Esophagus muscularis mucosa (tissue), 4 donors: ENCODE measurements around the gene PHF23.

ENCODE experiments used
- EP300 ChIP-seq: sonication (generic); formaldehyde crosslinking; IDR thresholded peaks from one replicate; pipeline ENCODE4 v1.6.1; 2017; ENCODE audit warnings: antibody characterized with exemption
- POLR2A ChIP-seq: fragments of 450-650 bp; IDR thresholded peaks from one replicate; pipeline ENCODE4 v1.6.1; 2017; ENCODE audit warnings: antibody characterized with exemption, moderate library complexity, mild to moderate bottlenecking, low read depth
- TF ChIP-seq, protein P1 (sequence below), 3 experiments: fragments of 200-600 bp in 2 of 3; fragments of 450-650 bp in 1 of 3; sonication (generic) in 2 of 3; IDR thresholded peaks; one replicate each; pipeline ENCODE4 v1.5.1; 2017 to 2019; ENCODE audit warnings: antibody characterized with exemption in 3 of 3, mild to moderate bottlenecking in 2 of 3, moderate library complexity in 1 of 3

DNA sequence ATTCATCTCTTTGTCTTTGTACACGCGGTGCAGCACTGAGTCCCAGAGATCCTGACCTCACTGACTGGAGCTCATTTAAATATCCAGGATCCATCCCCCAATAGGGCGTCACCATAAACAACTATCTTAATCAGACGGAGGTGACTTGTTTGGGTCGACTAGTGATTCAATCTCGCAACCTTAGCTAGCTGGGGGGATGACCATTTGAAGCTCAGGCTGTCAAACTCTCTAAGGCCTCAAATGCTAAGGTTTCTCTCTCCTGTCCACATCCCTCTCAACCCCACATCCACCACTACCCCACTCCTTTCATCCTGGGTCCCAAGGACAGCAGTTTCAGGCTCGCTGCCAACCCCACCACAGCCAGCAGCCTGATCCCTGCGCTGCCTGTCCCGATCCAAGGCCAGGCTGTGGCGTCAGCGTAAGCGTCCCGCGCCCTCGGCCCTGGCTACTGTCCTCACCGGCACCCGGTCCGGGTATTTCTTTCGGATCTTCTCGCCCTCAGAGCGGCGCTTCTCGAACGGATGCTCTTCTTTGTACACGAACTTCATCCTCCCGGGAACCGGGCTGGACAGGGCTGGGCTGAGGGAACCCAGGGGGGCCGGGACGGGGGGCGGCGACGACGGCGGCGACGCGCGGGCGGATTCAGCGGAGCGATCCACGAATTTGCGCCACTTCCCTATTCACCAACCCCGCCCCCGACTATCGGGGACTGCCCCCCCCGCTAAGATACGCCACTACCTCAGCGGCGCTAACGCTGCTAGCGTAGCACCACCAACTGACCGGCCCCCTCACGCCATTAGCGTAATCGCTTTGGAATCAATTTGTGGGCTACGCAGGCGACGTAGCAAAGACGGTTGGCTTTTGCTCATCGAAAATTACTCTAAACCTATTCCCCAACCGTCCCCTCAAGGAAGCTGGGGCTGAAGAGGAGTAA, 2.8 kb upstream of the PHF23 start, which contains the start of gene GABARAP:
- TF ChIP-seq POLR2A (peak; percentile 78), EP300 (no peak)
- TF ChIP-seq, protein P1, sequence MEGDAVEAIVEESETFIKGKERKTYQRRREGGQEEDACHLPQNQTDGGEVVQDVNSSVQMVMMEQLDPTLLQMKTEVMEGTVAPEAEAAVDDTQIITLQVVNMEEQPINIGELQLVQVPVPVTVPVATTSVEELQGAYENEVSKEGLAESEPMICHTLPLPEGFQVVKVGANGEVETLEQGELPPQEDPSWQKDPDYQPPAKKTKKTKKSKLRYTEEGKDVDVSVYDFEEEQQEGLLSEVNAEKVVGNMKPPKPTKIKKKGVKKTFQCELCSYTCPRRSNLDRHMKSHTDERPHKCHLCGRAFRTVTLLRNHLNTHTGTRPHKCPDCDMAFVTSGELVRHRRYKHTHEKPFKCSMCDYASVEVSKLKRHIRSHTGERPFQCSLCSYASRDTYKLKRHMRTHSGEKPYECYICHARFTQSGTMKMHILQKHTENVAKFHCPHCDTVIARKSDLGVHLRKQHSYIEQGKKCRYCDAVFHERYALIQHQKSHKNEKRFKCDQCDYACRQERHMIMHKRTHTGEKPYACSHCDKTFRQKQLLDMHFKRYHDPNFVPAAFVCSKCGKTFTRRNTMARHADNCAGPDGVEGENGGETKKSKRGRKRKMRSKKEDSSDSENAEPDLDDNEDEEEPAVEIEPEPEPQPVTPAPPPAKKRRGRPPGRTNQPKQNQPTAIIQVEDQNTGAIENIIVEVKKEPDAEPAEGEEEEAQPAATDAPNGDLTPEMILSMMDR (IDR thresholded peaks at IDR 0.05) = no peak
